Coronary artery (tissue), 2 donors: ENCODE measurements around the gene KAZN.

Source experiments
- DNase-seq: peaks from one replicate; pipeline ENCODE4 v3.0.0-alpha.2; 2017; ENCODE audit warnings: low spot score
- H3K27ac ChIP-seq, 2 donors: fragments of 200-600 bp; sonication (generic); one replicate each; pipeline ENCODE4 v1.5.1; 2016 to 2019
- H3K4me3 ChIP-seq: fragments of 200-600 bp; sonication (generic); 2 replicates; pipeline ENCODE4 v1.5.1; 2016; ENCODE audit warnings: mild to moderate bottlenecking, moderate library complexity
- CTCF ChIP-seq: fragments of 200-600 bp; sonication (generic); IDR thresholded peaks from one replicate; pipeline ENCODE4 v1.5.1; 2019; ENCODE audit warnings: antibody characterized with exemption

KAZN gene

GRCh38 chr1:14686701-14687100 lies 88.2 kb downstream of the KAZN start:
- no peak for TF ChIP-seq CTCF
- Histone ChIP-seq H3K27ac (no peak overlapping the region), H3K4me3 (no peak overlapping the region)
- DNase-seq, result no peak

GRCh38 chr1:14687147-14687546 lies 88.7 kb downstream of the KAZN start:
- no peak for DNase-seq
- TF ChIP-seq CTCF, result no peak
- Histone ChIP-seq H3K27ac (no peak overlapping the region), H3K4me3 (no peak overlapping the region)

GRCh38 chr1:14689996-14690615 lies 91.6 kb downstream of the KAZN start:
- Histone ChIP-seq H3K27ac (no peak overlapping the region), H3K4me3 (no peak overlapping the region)
- DNase-seq, result no peak
- TF ChIP-seq CTCF, result no peak

GRCh38 chr1:14693949-14694348 lies 95.5 kb downstream of the KAZN start:
- no peak for DNase-seq
- TF ChIP-seq CTCF, result no peak
- H3K4me3 ChIP-seq, result no peak overlapping the region
- H3K27ac ChIP-seq, result no peak overlapping the region

GRCh38 chr1:14694589-14694988 lies 96.1 kb downstream of the KAZN start:
- Histone ChIP-seq H3K4me3 (no peak overlapping the region), H3K27ac (no peak overlapping the region)
- no peak for TF ChIP-seq CTCF
- DNase-seq, result no peak

GRCh38 chr1:14696761-14697160 lies 98.3 kb downstream of the KAZN start:
- TF ChIP-seq CTCF, result no peak
- DNase-seq, result peak; percentile 53
- Histone ChIP-seq H3K27ac (no peak overlapping the region), H3K4me3 (no peak overlapping the region)

- no peak overlapping the region for H3K27ac ChIP-seq
- no peak for DNase-seq
- TF ChIP-seq CTCF, result no peak
These were observed 98.9 kb downstream of the KAZN start for GRCh38 chr1:14697353-14697752.

More at GRCh38 chr1:14697353-14697752, 98.9 kb downstream of the KAZN start:
- no peak overlapping the region for H3K4me3 ChIP-seq
